ENCODE data around the gene DGKQ. TPM values are rescaled to one million over a fixed set of nuclear protein-coding genes. Genes with fewer than 3 reads are reported as not detected.
A peak's percentile ranks its signal among the peaks of the same experiment; 100 is the strongest.

The DGKQ gene
- total RNA-seq, 4 donors from 2014 or later: 1.2 to 12.7 (median 10.1) TPM

DNA sequence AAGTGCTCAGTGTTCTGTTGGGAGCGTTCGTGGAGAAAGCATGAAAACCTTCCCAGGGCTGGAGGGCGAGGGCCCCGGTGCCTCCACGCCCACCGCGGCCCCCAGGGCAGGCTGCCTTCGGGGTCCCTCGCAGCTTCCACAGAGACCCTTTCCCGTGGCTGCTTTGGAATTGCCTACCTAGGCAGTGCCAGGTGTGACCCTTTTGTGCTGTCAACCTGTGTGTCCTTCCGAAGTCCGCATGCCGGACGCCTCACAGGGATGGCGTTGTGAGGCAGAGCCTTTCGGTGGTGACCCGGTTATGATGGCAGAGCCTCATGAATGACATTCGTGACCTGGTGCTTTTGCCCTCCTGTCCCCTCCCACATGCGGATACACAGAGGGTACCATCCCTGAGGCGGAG is 23.7 kb downstream of the DGKQ start:
- Histone ChIP-seq H3K27ac (no peak overlapping the region), H3K36me3 (no peaks in the 10 kb centered on the region), H3K4me3 (no peak overlapping the region), H3K27me3 (no peaks in the 10 kb centered on the region), H3K9me3 (no peaks in the 10 kb centered on the region), H3K4me1 (no peaks in the 10 kb centered on the region)
- no peak for TF ChIP-seq POLR2A (IDR thresholded peaks at IDR 0.05)
- TF ChIP-seq, protein P1, sequence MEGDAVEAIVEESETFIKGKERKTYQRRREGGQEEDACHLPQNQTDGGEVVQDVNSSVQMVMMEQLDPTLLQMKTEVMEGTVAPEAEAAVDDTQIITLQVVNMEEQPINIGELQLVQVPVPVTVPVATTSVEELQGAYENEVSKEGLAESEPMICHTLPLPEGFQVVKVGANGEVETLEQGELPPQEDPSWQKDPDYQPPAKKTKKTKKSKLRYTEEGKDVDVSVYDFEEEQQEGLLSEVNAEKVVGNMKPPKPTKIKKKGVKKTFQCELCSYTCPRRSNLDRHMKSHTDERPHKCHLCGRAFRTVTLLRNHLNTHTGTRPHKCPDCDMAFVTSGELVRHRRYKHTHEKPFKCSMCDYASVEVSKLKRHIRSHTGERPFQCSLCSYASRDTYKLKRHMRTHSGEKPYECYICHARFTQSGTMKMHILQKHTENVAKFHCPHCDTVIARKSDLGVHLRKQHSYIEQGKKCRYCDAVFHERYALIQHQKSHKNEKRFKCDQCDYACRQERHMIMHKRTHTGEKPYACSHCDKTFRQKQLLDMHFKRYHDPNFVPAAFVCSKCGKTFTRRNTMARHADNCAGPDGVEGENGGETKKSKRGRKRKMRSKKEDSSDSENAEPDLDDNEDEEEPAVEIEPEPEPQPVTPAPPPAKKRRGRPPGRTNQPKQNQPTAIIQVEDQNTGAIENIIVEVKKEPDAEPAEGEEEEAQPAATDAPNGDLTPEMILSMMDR (IDR thresholded peaks at IDR 0.05): no peak
- intact Hi-C loops (cut with DNase I; ENCODE audit: low total_unique reads): no loop called here
- DNase-seq: no peak

DNA sequence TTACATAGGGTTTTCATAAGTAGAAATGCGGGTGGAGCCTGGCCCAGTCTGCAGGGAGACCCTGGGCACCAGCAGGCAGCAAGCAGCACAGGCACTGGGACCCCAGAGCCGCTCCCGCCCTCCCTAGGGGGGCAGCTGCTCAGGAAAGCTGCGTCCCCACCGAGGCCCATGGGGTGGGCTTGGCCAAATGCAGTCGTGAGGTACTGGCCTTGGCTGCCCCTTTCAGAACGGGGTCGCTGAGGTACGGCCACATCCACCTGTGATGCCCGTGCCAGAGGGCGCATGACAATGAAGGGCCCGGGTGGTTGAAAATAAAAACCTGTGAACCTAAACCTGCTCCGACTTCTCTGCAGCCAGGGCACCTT is 24.5 kb downstream of the DGKQ start:
- TF ChIP-seq, protein P1 (IDR thresholded peaks at IDR 0.05): no peak
- no peak for TF ChIP-seq POLR2A (IDR thresholded peaks at IDR 0.05)
- H3K27me3 ChIP-seq: no peaks in the 10 kb centered on the region
- no peaks in the 10 kb centered on the region for H3K9me3 ChIP-seq
- DNase-seq: no peak
- intact Hi-C loops (cut with DNase I; ENCODE audit: low total_unique reads): no loop called here
- H3K36me3 ChIP-seq: no peaks in the 10 kb centered on the region
- no peak overlapping the region for H3K27ac ChIP-seq
- H3K4me1 ChIP-seq: no peaks in the 10 kb centered on the region
- H3K4me3 ChIP-seq: no peak overlapping the region

DNA sequence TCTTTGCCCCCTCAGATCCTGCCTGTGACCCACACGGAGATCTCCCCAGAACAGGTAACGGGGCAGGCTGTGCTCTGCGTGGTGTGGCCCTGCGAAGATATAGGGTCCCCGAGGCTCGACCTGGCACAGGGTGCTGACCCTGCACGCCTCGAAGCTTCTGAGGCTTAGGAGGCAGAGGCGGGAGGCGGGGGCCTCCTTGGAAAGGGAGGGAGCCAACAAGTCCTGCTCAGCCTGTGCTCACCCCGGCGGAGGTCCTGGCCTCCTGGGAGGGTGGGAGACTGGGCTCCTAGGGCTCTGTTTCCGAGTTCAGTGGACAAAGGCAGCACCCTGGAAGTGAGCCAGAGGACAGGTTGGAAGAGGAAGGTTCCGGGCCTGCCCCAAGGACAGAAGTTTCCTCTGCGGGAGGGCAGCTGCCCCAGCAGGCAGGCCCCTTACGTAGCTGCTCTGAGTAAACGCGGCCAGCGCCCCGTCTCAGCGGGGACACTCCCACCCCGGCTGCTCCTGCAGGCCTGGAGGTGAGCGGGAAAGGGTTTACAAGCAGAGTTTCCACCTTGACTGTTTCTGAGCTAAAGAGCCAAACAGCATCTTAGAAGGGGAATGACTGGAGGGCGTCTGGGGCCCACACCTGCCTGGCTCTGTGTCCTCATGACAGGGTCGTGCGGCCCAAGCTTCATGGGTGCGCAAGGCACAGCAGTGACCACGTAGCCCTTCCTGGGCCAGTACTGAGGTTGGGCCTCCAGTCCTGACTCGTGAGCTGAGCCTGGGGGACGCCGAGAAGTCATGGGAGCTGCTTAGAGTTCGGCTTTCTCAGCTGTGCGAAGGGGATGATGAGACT is 25.1 kb downstream of the DGKQ start:
- intact Hi-C loops (cut with DNase I; ENCODE audit: low total_unique reads): no loop called here

DNA sequence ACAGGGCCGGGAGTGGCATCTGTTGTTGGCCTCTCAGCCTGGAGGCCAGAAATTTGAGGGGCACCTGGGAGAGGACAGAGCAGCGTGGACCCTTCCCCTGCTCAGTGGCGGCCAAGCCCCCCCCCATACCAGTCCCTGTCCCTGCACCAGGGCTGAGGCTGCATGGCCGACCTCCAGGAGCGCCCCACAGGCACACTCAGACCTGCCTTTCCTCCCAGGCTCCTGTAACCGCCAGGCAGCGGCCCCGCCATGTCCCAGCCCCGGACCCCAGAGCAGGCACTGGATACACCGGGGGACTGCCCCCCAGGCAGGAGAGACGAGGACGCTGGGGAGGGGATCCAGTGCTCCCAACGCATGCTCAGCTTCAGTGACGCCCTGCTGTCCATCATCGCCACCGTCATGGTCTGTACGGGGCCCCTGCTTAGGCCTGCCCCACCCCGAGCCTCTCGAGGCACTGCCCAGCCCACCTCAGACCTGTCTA is 25.8 kb downstream of the DGKQ start:
- no peaks in the 10 kb centered on the region for H3K27me3 ChIP-seq
- no peaks in the 10 kb centered on the region for H3K4me1 ChIP-seq
- H3K4me3 ChIP-seq: no peak overlapping the region
- TF ChIP-seq POLR2A (IDR thresholded peaks at IDR 0.05): no peak
- TF ChIP-seq, protein P1 (IDR thresholded peaks at IDR 0.05): no peak
- no peak overlapping the region for H3K27ac ChIP-seq
- no peaks in the 10 kb centered on the region for H3K36me3 ChIP-seq
- no peaks in the 10 kb centered on the region for H3K9me3 ChIP-seq
- no peak for DNase-seq
- intact Hi-C loops (cut with DNase I; ENCODE audit: low total_unique reads): no loop called here

More for the DNA sequence above, 25.1 kb downstream of the DGKQ start:
- Histone ChIP-seq H3K27me3 (no peaks in the 10 kb centered on the region), H3K36me3 (no peaks in the 10 kb centered on the region), H3K9me3 (no peaks in the 10 kb centered on the region), H3K4me3 (no peak overlapping the region), H3K4me1 (no peaks in the 10 kb centered on the region), H3K27ac (no peak overlapping the region)
- peak in 1 of 2 donors; percentile 13 for DNase-seq
- TF ChIP-seq POLR2A (IDR thresholded peaks at IDR 0.05): no peak
- TF ChIP-seq, protein P1 (IDR thresholded peaks at IDR 0.05): no peak
